OCI-LY7 (cell line): ENCODE measurements around the gene LBX2. TPM values are rescaled to one million over a fixed set of nuclear protein-coding genes. Genes with fewer than 3 reads are reported as not detected.

Source experiments
- BruUV-seq: library from RNA; stranded (reverse); fragments of 400-500 nt; replicated peaks from 2 replicates; lab custom pipeline; 2021; lab: Mats Ljungman, UMichigan
- CTCF ChIA-PET: fragments of 300-600 bp; sonication (Branson Sonifier 250); formaldehyde crosslinking; loops from one replicate; lab custom pipeline; 2022; ENCODE audit warnings: antibody characterized with exemption; ENCODE audit not compliant: unreplicated experiment; lab: Charles Lee
- POLR2A ChIA-PET: fragments of 300-600 bp; sonication (Branson Sonifier 250); formaldehyde crosslinking; loops from one replicate; lab custom pipeline; 2022; ENCODE audit warnings: antibody characterized with exemption; lab: Charles Lee
- DNase-seq: peaks from one replicate; pipeline ENCODE4 v3.0.0-alpha.2; 2015; ENCODE audit warnings: low spot score
- H2AFZ ChIP-seq: fragments of 200-600 bp; sonication (generic), shearing (Covaris generic); 2 replicates; pipeline ENCODE4 v1.6.1; 2014; ENCODE audit warnings: mild to moderate bottlenecking, antibody characterized with exemption, low read length, moderate library complexity
- H3K27ac ChIP-seq: fragments of 200-600 bp; sonication (generic); 2 replicates; pipeline ENCODE4 v1.5.1; 2014; ENCODE audit warnings: mixed run types, low read depth, mild to moderate bottlenecking, moderate library complexity, low read length, inconsistent platforms; ENCODE audit not compliant: poor library complexity, severe bottlenecking
- H3K36me3 ChIP-seq: fragments of 200-600 bp; sonication (generic); 2 replicates; pipeline ENCODE4 v1.6.1; 2014; ENCODE audit warnings: mild to moderate bottlenecking, antibody characterized with exemption, low read length, moderate library complexity, mixed read lengths; ENCODE audit not compliant: insufficient read depth
- H3K4me1 ChIP-seq: fragments of 200-600 bp; sonication (generic); 2 replicates; pipeline ENCODE4 v1.5.1; 2014; ENCODE audit warnings: mild to moderate bottlenecking, low read length; ENCODE audit not compliant: insufficient read depth, poor library complexity, severe bottlenecking
- H3K4me2 ChIP-seq: fragments of 200-600 bp; sonication (generic); 2 replicates; pipeline ENCODE4 v1.6.1; 2014; ENCODE audit warnings: mild to moderate bottlenecking, low read length
- H3K4me3 ChIP-seq: fragments of 200-600 bp; sonication (generic); 2 replicates; pipeline ENCODE4 v1.5.1; 2014; ENCODE audit warnings: mild to moderate bottlenecking, low read depth, low read length; ENCODE audit not compliant: poor library complexity, severe bottlenecking
- H3K79me2 ChIP-seq: fragments of 200-600 bp; sonication (generic); 2 replicates; pipeline ENCODE4 v1.6.1; 2016; ENCODE audit warnings: low read depth, mild to moderate bottlenecking, low read length, moderate library complexity, mixed read lengths; ENCODE audit not compliant: insufficient read depth
- H3K9me2 ChIP-seq: fragments of 200-600 bp; sonication (generic); 2 replicates; pipeline ENCODE4 v1.6.1; 2016; ENCODE audit warnings: mild to moderate bottlenecking, low read length, mixed read lengths; ENCODE audit not compliant: insufficient read depth
- H3K9me3 ChIP-seq: fragments of 200-600 bp; sonication (generic); 2 replicates; pipeline ENCODE4 v1.6.1; 2014; ENCODE audit warnings: mild to moderate bottlenecking, mixed run types, low read length, mixed read lengths
- H4K20me1 ChIP-seq: fragments of 200-600 bp; sonication (generic); 2 replicates; pipeline ENCODE4 v1.6.1; 2014; ENCODE audit warnings: mild to moderate bottlenecking, antibody characterized with exemption, low read length, moderate library complexity, mixed read lengths; ENCODE audit not compliant: insufficient read depth
- CTCF ChIP-seq: fragments of 200-600 bp; sonication (generic); conservative IDR thresholded peaks from 2 replicates; pipeline ENCODE4 v1.5.1; 2014; ENCODE audit warnings: mild to moderate bottlenecking, antibody characterized with exemption, low read length, moderate library complexity, mixed read lengths
- EZH2phosphoT487 ChIP-seq: fragments of 200-600 bp; sonication (generic); IDR thresholded peaks from 2 replicates; pipeline ENCODE4 v1.6.1; 2018; ENCODE audit warnings: low read depth, borderline replicate concordance, mild to moderate bottlenecking, mixed run types, antibody characterized with exemption, low read length, moderate library complexity, mixed read lengths
- intact Hi-C: fragments of 100-400 bp; cut with micrococcal nuclease; formaldehyde crosslinking; loops from one replicate; pipeline ENCODE4 v1.10.0; 2022; ENCODE audit not compliant: unreplicated experiment
- total RNA-seq, 2 experiments: library from RNA; depleted of rRNA in 1 of 2; stranded (reverse); fragments of >200 nt in 1 of 2; shearing (Covaris generic) in 1 of 2; gene quantifications; 2 replicates each; pipeline ENCODE4 v1.2.3, GENCODE V29; 2014 to 2022

Gene LBX2
- total RNA-seq, 2 experiments from 2014 or later, result not detected

GRCh38 chr2:74538881-74539339 lies 39.5 kb upstream of the LBX2 start:
- ChIA-PET POLR2A (no interaction called here), CTCF (no interaction called here)
- H3K36me3 ChIP-seq, result no peaks in the 10 kb centered on the region
- H3K79me2 ChIP-seq, result no peaks in the 10 kb centered on the region
- H4K20me1 ChIP-seq, result no peaks in the 10 kb centered on the region
- TF ChIP-seq CTCF (no peak), EZH2phosphoT487 (no peak)
- intact Hi-C loops, result no loop called here
- no peak overlapping the region for H3K27ac ChIP-seq
- H3K4me1 ChIP-seq, result no peaks in the 10 kb centered on the region
- no peak overlapping the region for H2AFZ ChIP-seq
- no peak overlapping the region for H3K4me3 ChIP-seq
- BruUV-seq, result no TSS peak
- no peak overlapping the region for H3K4me2 ChIP-seq
- H3K9me2 ChIP-seq, result no peaks in the 10 kb centered on the region
- no peaks in the 10 kb centered on the region for H3K9me3 ChIP-seq
- no peak for DNase-seq

GRCh38 chr2:74537140-74537539 lies 37.7 kb upstream of the LBX2 start:
- CTCF ChIA-PET, result no interaction called here
- no peak for DNase-seq
- BruUV-seq, result no TSS peak
- H3K36me3 ChIP-seq, result peaks cover 14% of the 10 kb centered on the region; the same call in 1 of the 2 replicates
- no peaks in the 10 kb centered on the region for H3K79me2 ChIP-seq
- intact Hi-C loops, result no loop called here
- no peaks in the 10 kb centered on the region for H3K9me2 ChIP-seq
- H4K20me1 ChIP-seq, result no peaks in the 10 kb centered on the region
- H2AFZ ChIP-seq, result no peak overlapping the region
- no peak overlapping the region for H3K4me2 ChIP-seq
- H3K27ac ChIP-seq, result no peak overlapping the region
- POLR2A ChIA-PET, result no interaction called here
- H3K4me1 ChIP-seq, result peaks cover under 1% of the 10 kb centered on the region
- TF ChIP-seq CTCF (no peak), EZH2phosphoT487 (no peak)
- H3K4me3 ChIP-seq, result no peak overlapping the region
- no peaks in the 10 kb centered on the region for H3K9me3 ChIP-seq

- H3K4me1 ChIP-seq, result peaks cover 9% of the 10 kb centered on the region
- CTCF ChIA-PET, result no interaction called here
- no peak for DNase-seq
- no peak overlapping the region for H2AFZ ChIP-seq
- no peaks in the 10 kb centered on the region for H3K9me3 ChIP-seq
- peaks cover 22% of the 10 kb centered on the region; the same call in 1 of the 2 replicates for H3K36me3 ChIP-seq
- H3K9me2 ChIP-seq, result no peaks in the 10 kb centered on the region
- H3K4me2 ChIP-seq, result no peak overlapping the region
- intact Hi-C loops, result no loop called here
- H3K27ac ChIP-seq, result no peak overlapping the region
- TF ChIP-seq EZH2phosphoT487, result no peak
- TF ChIP-seq CTCF, result no peak; the same call in 1 of the 2 replicates
- H3K4me3 ChIP-seq, result no peak overlapping the region
- H3K79me2 ChIP-seq, result peaks cover under 1% of the 10 kb centered on the region; the same call in 1 of the 2 replicates
- POLR2A ChIA-PET, result no interaction called here
- no TSS peak for BruUV-seq
- H4K20me1 ChIP-seq, result no peaks in the 10 kb centered on the region
These were observed 37.0 kb upstream of the LBX2 start for GRCh38 chr2:74536166-74536950.
